HFFc6 (cell line): Measurements from ENCODE around the gene HMGXB4. TPM values are rescaled to one million over a fixed set of nuclear protein-coding genes. Genes with fewer than 3 reads are reported as not detected.

ENCODE experiments used
- DNase-seq: peaks from one replicate; pipeline ENCODE4 v3.0.0-alpha.2; 2018
- H3K27ac Mint-ChIP-seq: 2 replicates; pipeline ENCODE4 v1.8.0; 2020; ENCODE audit warnings: mild to moderate bottlenecking, mixed read lengths
- H3K27me3 Mint-ChIP-seq: 2 replicates; pipeline ENCODE4 v1.8.0; 2021; ENCODE audit warnings: mild to moderate bottlenecking, moderate library complexity, mixed read lengths; ENCODE audit not compliant: insufficient read depth
- H3K36me3 Mint-ChIP-seq: 2 replicates; pipeline ENCODE4 v1.8.0; 2021; ENCODE audit warnings: low read depth, mixed read lengths
- H3K4me1 Mint-ChIP-seq: 2 replicates; pipeline ENCODE4 v1.8.0; 2020; ENCODE audit warnings: low read depth, mixed read lengths
- H3K4me3 Mint-ChIP-seq: 2 replicates; pipeline ENCODE4 v1.8.0; 2020; ENCODE audit warnings: mild to moderate bottlenecking, moderate library complexity, mixed read lengths
- H3K9me3 Mint-ChIP-seq: 2 replicates; pipeline ENCODE4 v1.8.0; 2020; ENCODE audit warnings: mild to moderate bottlenecking, mixed read lengths
- CTCF ChIP-seq: fragments of 200-600 bp; sonication (generic); IDR thresholded peaks from 2 replicates; pipeline ENCODE4 v1.5.0; 2021; ENCODE audit warnings: antibody characterized with exemption, mild to moderate bottlenecking
- total RNA-seq, 6 experiments: library from RNA; stranded (reverse); fragmentation: NEBNext Ultra II Directional; extraction: Animal tissue kit (Norgen Biotek cat#: 25700); gene quantifications; 2 replicates in 1 of 6; 3 replicates in 5 of 6; pipeline ENCODE4 v1.2.3, GENCODE V29; 2021

The HMGXB4 gene
- total RNA-seq, 6 experiments from 2014 or later: 20.2 to 26.0 (median 24.4) TPM

DNA sequence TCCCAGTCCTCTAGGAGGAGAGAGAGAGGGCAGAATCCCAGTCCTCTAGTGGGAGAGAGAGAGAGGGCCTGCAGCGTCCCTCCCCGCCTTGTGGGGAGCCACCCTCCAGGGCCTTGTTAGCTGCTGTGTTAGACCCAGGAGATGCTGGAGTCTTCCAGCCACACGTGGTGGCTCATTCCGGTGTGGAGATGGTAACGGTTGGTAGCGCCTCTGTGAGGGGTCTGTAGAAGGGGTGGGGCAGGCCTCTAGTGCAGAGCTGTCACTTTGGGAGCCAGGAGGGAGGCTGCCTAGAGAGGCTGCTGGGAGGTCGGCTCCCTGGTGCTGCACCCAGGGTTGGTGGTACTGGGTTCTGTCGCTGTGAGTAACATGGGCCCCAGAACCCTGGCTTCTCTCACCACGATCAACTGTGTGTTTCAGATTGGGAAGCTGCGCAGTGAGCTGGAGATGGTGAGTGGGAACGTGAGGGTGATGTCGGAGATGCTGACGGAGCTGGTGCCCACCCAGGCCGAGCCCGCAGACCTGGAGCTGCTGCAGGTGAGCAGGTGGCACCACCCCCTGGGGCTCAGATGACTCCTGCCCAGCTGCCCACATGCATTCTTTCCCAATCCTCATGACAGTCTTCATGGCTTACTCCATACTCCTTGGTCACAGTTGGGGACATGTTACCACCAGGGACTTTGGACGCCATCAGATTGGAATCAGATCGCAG is 69.7 kb downstream of the HMGXB4 start:
- Mint-ChIP-seq H3K27me3 (peaks cover 1% of the 10 kb centered on the region; the same call in 1 of the 2 replicates), H3K36me3 (peaks cover 29% of the 10 kb centered on the region), H3K9me3 (no peaks in the 10 kb centered on the region), H3K4me1 (peaks cover 8% of the 10 kb centered on the region), H3K27ac (no peak overlapping the region), H3K4me3 (no peak overlapping the region)
- no peak for TF ChIP-seq CTCF
- no peak for DNase-seq

GRCh38 chr22:35327690-35328471 is 70.6 kb downstream of the HMGXB4 start:
- Mint-ChIP-seq H3K27ac (no peak overlapping the region), H3K27me3 (peaks cover under 1% of the 10 kb centered on the region; the same call in 1 of the 2 replicates), H3K36me3 (peaks cover 29% of the 10 kb centered on the region), H3K4me1 (peaks cover 8% of the 10 kb centered on the region), H3K4me3 (no peak overlapping the region), H3K9me3 (no peaks in the 10 kb centered on the region)
- no peak for TF ChIP-seq CTCF
- no peak for DNase-seq

- H3K27me3 Mint-ChIP-seq: peaks cover 3% of the 10 kb centered on the region; the same call in 1 of the 2 replicates
- DNase-seq: no peak
- TF ChIP-seq CTCF: no peak
- peaks cover 29% of the 10 kb centered on the region for H3K36me3 Mint-ChIP-seq
- no peaks in the 10 kb centered on the region for H3K9me3 Mint-ChIP-seq
- no peak overlapping the region for H3K27ac Mint-ChIP-seq
- no peak overlapping the region for H3K4me3 Mint-ChIP-seq
- H3K4me1 Mint-ChIP-seq: peaks cover 8% of the 10 kb centered on the region
Observed at GRCh38 chr22:35328472-35328885, 71.2 kb downstream of the HMGXB4 start.

- TF ChIP-seq CTCF: peak; percentile 53
- Mint-ChIP-seq H3K27ac (no peak overlapping the region; the same call in 1 of the 2 replicates), H3K9me3 (no peaks in the 10 kb centered on the region), H3K4me1 (peaks cover 8% of the 10 kb centered on the region), H3K36me3 (peaks cover 29% of the 10 kb centered on the region), H3K27me3 (peaks cover 3% of the 10 kb centered on the region; the same call in 1 of the 2 replicates), H3K4me3 (no peak overlapping the region)
- DNase-seq: no peak
Observed at GRCh38 chr22:35329114-35329847, 72.0 kb downstream of the HMGXB4 start.

DNA sequence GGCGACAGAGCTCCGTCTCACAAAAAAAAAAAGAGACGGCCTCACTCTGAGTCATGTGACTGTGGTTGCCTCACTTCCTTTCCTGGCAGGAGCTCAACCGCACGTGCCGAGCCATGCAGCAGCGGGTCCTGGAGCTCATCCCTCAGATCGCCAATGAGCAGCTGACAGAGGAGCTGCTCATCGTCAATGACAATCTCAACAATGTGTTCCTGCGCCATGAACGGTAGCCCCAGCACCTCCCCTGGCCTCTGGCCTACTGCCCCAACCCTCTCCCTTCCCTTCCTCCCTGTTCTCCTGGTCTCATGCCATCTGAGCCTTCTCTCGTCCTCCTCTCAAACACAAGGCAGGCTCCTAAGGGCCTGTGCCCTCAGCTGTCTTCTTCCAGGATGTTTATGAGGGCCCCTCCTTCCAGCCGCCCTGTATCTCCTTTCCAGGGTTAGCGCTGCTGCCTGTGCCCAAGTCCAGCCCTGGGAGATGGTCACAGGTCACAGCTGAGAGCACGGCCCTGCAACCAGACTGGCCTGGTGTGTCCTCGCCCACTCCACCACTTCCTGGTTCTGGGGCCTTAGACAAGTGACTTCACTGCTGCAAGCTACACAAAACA is 73.1 kb downstream of the HMGXB4 start:
- peaks cover 24% of the 10 kb centered on the region for H3K36me3 Mint-ChIP-seq
- TF ChIP-seq CTCF: no peak
- peak; percentile 28 for DNase-seq

More for the DNA sequence above, 73.1 kb downstream of the HMGXB4 start:
- Mint-ChIP-seq H3K27me3 (peaks cover 3% of the 10 kb centered on the region; the same call in 1 of the 2 replicates), H3K27ac (peak overlapping the region; percentile 95), H3K9me3 (no peaks in the 10 kb centered on the region), H3K4me3 (peak overlapping the region; percentile 45; the same call in 1 of the 2 replicates), H3K4me1 (peaks cover 8% of the 10 kb centered on the region)
